NCI-H82 treated with DMSO at 0.1 percent for 48 hours (cell line): Measurements from ENCODE around the gene CRELD2.

Experiments used
- DNase-seq: peaks from one replicate; lab custom pipeline; 2025; ENCODE audit not compliant: unreplicated experiment; lab: John Stamatoyannopoulos, UW

CRELD2 gene, protein sequence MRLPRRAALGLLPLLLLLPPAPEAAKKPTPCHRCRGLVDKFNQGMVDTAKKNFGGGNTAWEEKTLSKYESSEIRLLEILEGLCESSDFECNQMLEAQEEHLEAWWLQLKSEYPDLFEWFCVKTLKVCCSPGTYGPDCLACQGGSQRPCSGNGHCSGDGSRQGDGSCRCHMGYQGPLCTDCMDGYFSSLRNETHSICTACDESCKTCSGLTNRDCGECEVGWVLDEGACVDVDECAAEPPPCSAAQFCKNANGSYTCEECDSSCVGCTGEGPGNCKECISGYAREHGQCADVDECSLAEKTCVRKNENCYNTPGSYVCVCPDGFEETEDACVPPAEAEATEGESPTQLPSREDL

DNA sequence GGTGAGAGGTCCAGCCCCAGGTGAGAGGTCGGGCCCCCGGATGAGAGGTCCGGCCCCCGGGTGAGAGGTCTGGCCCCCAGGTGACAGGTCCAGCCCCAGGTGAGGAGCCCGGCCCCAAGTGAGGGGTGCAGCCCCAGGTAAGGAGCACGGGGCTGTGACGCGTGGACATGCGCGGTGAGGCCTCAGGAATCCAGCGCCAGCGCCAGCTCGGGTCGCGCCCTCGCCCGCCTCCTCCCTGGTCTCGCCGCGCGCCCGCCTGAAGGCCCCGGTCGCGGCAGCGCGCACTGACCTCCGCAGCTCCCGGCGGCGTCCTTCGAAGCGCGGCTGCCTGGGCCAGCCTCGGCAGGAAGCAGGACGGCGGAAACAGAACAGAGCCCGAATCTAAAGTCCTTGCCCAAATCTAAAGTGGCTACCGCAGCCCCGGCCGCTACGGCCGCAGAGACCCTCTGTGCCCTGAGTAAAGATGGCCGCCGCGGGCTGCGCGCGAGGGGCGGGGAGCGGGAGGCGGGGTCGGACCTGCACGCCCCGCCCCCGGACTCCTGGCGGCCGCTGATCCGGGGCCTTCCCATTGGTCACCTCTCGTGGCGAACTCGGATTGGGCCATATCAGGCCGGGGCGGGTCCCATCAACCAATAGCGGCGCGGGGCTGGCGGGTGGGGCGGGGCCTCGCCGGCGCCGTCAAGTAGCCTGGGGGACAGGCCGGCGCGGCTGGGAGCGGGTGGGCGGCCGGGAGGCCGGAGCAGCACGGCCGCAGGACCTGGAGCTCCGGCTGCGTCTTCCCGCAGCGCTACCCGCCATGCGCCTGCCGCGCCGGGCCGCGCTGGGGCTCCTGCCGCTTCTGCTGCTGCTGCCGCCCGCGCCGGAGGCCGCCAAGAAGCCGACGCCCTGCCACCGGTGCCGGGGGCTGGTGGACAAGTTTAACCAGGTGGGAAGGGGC lies at the start of gene CRELD2, which contains the start of gene ALG12:
Gene CRELD2 (plus strand): TSS at position 661 of the 937 bp plus-strand sequence. CDS start 136 bp downstream, at position 797.
Gene ALG12 (minus strand): TSS at position 465 of the 937 bp plus-strand sequence. CDS start 4,673 bp downstream, outside the sequence.
- DNase-seq: peak; percentile 81

DNA sequence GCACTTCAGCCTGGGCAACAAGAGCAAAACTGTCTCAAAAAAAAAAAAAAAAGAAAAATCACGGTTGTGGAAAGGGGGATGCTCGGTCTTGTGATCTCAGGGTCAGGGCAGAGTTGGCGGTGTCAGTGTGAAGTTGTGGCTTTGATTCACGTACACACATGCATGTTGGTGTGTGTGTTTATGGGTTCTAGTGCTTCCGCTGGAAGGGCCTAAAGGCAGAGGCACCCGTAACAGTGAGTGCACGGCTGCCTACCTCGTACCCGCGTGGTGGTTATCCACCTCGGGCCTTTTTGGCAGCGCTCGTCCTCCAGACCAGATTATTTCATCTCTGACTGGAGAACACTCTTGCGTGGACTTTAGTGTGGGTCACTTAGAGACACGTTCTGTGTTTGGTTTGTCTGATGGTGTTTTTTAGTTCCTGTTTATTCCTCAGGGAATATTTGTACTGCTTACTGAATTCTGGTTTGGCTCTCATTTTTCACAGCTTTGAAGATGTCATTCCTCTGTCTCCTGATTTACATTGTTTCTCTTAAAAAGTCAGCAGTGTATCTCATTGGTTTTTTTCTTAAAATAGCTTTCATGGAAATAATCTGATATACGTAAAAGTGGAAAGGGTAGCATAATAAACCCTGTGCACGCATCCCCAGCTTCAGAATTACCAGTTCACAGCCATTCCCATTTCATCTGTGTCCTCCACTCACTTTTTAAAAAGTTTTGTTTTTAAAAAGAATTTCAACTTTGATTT lies 49.2 kb upstream of the CRELD2 start:
- no peak for DNase-seq

DNA sequence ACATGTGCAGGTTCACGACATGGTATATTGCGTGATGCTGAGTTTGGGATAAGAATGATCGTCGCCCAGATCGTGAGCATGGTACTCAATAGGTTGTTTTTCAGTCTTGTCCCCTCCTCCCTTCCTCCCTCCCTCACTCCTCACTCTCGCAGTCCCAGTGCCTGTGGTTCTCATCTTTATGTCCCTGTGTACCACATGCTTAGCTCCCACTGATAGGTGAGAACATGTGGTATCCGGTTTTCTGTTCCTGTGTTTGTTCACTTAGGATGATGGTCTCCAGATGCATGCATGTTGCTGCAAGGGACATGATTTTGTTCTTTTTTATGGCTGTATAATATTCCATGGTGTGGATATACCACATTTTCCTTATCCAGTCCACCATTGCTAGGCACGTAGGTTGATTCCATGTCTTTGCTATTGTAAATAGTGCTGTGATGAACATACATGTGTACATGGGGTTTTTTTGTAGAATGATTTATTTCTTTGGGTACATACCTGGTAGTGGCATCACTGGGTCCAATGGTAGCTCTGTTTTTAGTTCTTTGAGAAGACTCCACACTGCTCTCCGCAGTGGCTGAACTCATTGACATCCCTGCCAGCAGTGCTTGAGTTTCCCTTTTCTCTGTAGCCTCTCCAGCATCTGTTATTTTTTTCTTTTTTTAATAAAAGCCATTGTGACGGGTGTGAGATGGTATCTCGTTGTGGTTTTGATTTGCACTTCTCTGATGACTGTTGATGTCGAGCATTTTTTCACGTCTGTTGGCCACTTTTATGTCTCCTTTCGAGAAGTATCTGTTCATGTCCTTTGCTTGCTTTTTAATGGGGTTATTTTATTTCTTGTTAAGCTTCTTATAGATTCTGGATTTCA lies 48.4 kb upstream of the CRELD2 start:
- no peak for DNase-seq

DNA sequence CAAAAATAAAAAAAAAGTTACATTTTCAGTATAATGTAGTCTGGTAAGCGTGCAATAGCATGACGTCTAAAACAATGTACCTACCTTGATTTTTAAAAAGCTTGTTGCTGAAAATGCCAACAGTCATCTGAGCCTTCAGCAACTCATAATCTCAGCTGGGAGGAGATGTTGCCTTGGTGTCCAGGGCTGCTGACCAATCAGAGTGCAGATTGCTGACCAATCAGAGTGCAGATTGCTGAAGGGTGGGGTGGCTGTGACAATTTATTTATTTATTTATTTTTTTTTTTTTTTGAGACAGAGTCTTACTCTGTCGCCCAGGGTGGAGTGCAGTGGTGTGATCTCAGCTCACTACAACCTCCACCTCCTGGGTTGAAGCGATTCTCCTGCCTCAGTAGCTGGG lies 47.0 kb upstream of the CRELD2 start:
- DNase-seq: no peak

DNA sequence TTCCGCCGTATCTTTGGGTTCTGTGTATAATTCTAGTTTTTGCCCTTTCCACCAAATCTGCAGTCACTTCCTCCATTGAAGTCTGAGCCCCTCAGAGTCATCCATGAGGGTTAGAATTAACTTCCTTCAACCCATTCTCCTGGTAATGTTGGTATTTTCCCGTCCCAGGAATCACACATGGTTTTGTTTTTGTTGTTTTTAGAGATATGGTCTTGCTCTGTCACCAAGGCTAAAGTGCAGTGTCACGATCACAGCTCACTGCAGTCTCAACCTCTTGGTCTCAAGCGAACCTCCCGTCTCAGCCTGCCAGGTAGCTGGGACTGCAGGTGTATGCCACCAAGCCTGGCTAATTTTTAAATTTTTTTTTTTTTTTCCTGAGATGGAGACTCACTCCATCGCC lies 46.1 kb upstream of the CRELD2 start:
- DNase-seq: no peak

DNA sequence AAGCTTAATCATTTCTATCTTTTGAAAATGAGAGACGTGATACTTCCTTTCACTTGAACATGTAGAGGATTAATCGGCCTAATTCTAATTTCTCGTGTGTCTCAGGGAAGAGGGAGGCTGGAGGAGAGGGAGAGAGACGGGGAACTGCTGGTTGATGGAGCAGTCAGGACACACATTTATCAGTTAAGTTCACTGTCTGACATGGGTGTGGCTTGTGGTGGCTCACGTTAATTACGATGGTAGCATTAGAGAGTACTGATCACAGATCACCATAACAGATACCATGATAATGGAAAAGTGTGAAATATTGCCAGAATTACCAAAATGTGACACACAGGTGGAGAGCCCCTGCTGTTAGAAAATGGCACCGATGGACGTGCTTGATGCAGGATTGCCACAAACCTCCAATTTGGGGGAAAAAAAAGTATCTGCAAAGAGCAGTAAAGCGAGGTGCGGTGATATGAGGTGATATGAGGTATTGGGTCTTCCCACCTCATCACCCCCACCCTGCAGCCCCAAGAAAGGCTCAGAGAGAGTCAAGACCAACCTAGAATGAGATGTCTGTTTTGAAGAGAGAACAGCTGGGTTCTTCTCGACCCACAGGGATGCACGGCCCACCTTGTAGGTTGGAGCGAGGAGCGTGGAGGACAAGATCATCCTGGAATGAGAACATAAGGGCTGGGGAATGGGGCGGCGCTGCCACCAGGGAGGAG lies 45.0 kb upstream of the CRELD2 start:
- DNase-seq: no peak

DNA sequence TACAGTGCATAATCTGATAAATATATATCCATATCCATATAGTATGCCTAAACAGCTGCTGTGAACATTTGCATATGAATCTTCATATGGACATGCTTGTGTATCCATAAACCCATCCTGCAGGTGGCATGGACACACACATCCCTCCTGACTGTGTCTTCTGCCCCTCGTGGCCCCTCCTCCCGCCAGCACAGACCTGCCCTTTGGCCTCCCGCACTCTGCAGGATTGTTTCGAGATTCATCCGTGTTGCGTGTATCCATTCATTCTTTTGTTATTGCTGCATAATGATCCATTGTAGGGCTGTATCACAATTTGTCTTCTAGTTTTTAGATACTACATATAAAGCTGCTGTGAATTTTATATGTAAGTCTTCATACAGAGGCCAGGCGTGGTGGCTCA lies 40.8 kb upstream of the CRELD2 start:
- DNase-seq: no peak

DNA sequence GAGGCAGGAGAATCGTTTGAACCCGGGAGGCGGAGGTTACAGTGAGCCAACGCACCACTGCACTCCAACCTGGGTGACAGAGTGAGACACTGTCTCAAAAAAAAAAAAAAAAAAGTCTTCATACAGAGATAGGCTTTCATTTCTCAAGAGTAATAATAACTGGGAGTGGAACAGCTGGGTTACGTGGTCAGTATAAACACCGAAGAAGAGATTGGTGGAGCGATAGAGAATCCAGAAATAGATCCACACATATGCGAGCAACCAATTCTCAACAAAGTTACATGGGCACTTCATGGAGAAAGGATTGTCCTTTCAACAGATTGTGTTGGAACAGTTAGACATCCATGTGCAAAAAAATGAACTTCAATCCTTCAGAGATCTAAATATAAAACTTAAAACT lies 40.2 kb upstream of the CRELD2 start:
- DNase-seq: no peak

DNA sequence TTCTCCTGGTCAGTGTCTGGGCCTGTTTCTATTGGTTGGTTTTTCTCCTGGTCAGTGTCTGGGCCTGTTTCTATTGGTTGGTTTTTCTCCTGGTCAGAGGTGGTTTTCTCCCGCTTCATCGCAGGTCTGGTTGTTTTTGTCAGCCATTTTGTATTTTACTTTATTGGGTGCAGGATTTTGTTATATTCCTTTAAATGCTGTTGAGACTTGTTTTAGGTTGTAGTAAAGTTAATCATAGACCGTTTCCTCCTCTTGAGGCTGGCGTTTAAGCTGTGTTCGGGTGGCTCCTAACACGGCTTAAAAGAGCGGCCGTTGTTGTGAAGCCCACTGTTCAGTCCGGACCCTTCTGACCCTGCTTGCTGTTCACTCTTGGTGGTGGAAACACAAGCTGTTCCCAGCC lies 38.6 kb upstream of the CRELD2 start:
- no peak for DNase-seq

DNA sequence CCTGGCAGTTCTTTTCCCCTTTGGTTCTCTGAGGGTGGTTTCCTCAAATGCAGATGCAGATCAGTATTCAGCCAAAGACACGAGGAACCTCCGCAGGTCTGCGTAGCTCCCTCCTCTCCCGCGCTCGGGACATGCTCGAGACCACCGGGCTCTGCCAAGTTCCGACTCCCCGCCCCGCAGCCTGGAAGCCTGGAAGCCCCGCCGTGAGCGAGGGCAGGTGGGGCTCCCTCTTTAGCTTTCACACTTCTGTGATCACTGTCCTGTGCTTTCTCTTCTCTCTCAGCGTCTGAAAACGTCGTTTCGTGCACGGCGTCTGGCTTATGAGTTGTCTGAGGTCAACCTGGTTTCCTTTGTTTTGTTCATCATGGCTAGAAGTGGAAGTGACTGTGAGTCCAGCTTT lies 38.2 kb upstream of the CRELD2 start:
- DNase-seq: no peak

DNA sequence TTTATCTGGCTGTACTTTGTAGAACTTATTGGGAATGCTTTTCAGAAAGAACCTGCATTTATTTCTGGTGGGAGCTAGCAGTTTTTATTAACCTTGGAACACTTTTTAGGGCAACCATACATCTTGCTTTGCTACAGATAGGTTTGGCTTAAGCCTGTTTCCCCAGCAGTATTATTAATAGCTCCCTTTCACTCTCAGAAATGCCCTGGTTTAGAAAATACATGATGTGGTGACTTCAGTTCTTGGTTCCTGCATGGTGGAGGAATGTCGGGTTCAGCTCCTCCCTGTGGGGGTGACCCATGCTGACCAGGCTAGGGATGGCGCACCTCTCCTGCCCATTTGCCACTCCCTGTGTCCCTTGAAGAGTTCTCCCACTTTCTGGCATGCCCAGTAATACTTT lies 36.6 kb upstream of the CRELD2 start:
- DNase-seq: no peak

DNA sequence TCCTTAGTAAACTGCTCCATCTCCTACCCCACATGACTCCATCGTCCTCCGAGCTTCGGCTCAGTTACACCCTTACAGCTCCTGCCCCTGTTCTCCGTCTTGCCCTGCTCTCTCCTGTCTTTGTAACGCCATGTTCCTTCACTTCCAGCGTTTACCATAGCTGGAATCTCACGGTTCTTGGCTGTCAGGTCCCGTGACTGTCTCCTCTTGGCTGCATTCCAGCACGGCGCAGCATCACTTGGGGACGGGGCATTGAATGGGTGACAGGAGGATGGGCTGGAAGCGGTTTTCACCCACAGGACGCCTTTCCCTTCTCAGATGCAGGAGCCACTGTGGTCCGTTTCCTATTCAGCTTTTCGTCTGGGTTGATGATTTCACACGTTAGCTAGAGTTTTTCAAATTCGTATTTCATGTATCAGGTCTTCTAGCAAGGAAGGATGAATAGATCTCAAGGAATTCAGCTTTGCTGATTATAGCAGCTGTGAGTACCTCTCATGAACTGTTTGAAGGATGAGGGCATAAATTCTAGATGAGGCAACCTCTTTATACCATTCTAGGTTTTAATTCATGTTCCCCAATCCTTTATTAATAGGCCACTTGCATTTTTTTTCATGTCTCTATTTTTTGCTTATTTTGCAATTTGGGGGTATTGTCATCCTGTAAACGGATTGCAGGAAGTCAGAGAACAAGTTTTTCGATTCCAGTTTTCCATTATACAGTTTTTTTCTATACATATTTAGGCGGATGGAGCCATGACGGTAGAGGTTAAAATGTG lies 35.7 kb upstream of the CRELD2 start:
- DNase-seq: no peak

DNA sequence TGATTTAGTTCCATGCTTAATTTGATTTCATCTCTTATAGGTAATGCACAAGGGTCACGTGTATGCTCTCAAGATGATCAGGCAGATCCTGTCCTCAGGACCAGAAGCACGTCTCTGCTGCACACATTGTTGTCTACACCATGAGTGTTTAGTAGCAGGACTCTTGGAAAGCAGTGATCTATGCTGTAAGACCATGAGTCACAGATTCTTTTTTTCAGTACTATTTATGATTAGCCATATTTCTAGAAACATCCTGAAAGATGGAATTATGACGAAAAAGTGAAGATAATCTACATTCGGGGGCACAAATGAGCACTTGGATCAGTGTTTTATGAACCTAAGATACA lies 35.2 kb upstream of the CRELD2 start:
- DNase-seq: no peak

DNA sequence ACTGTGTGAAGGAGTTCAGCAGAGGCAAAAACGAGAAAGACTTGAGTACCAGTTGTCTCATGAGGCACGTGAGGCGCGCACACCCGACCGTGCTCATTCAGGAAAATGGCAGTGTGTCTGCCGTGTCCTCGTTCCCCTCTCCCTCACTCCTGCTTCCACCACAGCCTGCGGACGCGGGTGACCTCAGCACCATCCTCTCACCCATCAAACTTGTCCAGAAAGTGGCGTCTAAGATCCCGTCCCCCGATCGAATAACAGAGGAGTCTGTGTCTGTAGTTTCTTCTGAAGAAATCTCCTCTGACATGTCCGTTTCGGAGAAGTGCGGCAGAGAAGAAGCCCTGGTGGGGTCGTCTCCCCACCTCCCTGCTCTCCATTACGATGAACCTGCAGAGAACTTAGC lies 34.4 kb upstream of the CRELD2 start:
- no peak for DNase-seq

DNA sequence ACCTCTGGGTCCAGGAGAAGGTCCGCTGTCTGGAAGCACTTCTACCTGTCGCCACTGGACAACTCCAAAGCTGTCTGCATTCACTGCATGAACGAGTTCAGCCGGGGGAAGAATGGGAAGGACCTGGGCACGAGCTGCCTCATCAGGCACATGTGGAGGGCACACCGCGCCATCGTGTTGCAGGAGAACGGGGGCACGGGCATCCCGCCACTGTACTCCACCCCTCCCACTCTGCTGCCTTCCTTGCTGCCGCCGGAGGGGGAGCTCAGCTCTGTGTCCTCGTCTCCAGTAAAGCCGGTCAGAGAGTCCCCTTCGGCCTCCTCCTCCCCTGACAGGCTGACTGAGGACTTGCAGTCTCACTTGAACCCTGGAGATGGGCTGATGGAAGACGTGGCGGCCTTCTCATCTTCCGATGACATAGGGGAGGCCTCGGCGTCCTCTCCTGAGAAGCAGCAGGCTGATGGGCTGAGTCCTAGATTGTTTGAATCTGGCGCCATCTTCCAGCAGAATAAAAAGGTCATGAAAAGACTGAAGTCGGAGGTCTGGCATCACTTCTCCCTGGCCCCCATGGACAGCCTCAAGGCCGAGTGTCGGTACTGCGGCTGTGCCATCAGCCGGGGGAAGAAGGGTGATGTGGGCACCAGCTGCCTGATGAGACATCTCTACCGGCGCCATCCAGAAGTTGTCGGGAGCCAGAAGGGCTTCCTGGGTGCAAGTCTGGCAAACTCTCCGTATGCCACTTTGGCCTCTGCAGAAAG lies 33.8 kb upstream of the CRELD2 start:
- no peak for DNase-seq

DNA sequence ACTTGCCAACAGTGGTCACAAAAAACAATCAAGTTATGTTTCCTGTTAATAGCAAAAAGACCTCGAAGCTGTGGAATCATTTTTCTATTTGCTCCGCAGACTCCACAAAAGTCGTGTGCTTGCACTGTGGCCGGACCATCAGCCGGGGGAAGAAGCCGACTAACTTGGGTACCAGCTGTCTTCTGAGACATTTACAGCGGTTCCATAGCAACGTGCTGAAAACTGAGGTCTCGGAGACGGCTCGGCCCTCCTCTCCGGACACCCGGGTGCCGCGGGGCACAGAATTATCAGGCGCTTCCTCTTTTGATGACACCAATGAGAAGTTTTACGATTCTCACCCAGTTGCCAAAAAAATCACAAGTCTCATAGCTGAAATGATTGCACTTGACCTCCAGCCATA lies 33.2 kb upstream of the CRELD2 start:
- DNase-seq: no peak

DNA sequence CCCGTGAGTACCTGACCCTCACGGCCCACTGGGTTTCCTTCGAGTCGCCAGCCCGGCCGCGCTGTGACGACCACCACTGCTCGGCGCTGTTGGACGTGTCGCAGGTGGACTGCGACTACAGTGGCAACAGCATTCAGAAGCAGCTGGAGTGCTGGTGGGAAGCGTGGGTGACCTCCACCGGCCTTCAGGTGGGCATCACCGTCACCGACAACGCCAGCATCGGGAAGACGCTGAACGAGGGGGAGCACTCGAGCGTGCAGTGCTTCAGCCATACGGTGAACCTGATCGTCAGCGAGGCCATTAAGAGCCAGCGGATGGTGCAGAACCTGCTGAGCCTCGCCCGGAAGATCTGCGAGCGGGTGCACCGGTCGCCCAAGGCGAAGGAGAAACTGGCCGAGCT lies 32.6 kb upstream of the CRELD2 start:
- no peak for DNase-seq

DNA sequence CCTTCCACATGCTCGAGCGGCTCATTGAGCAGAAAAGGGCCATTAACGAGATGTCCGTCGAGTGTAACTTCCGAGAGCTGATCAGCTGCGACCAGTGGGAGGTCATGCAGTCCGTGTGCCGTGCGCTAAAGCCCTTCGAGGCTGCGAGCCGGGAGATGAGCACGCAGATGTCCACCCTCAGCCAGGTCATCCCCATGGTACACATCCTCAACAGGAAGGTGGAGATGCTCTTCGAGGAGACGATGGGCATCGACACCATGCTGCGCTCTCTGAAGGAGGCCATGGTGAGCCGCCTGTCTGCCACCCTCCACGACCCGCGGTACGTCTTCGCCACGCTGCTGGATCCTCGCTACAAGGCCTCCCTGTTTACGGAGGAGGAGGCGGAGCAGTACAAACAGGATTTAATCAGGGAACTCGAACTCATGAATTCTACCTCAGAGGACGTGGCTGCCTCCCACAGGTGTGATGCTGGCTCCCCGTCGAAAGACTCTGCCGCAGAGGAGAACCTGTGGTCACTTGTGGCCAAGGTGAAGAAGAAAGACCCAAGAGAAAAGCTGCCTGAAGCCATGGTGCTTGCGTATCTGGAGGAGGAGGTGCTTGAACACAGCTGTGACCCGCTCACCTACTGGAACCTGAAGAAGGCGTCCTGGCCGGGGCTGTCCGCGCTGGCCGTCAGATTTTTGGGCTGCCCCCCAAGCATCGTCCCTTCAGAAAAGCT lies 31.9 kb upstream of the CRELD2 start:
- no peak for DNase-seq
